Measurements from ENCODE around the gene ARL14EP. TPM values are rescaled to one million over a fixed set of nuclear protein-coding genes. Genes with fewer than 3 reads are reported as not detected.

The ARL14EP gene
- total and polyA plus RNA-seq, 2 donors: 25.4 to 33.7 TPM

- no peak for DNase-seq (ENCODE audit: low read depth in 6 of 9, low spot score in 9 of 9)
- no peaks in the 10 kb centered on the region for H3K27me3 ChIP-seq (ENCODE audit: control insufficient read depth in 2 of 2, insufficient read depth in 1 of 2, low read length in 1 of 2)
- 71% methylated on average over 4 of the region's 4 CpGs for WGBS
- H3K4me3 ChIP-seq (ENCODE audit: low read length in 2 of 2): no peak overlapping the region
- H3K27ac ChIP-seq (ENCODE audit: low read depth in 1 of 2, low read length in 1 of 2): no peak overlapping the region
- no peaks in the 10 kb centered on the region for H3K4me1 ChIP-seq (ENCODE audit: control insufficient read depth in 2 of 2, insufficient read depth in 2 of 2, low read length in 2 of 2)
- no peaks in the 10 kb centered on the region for H3K9me3 ChIP-seq (ENCODE audit: control insufficient read depth in 2 of 2, insufficient read depth in 1 of 2, low read length in 1 of 2)
- H3K36me3 ChIP-seq (ENCODE audit: control insufficient read depth in 2 of 2, insufficient read depth in 2 of 2, low read length in 1 of 2): no peaks in the 10 kb centered on the region
These were observed 31.6 kb upstream of the ARL14EP start for GRCh38 chr11:30291331-30291730.

- no peak for DNase-seq (ENCODE audit: low read depth in 6 of 9, low spot score in 9 of 9)
- no peak overlapping the region for H3K4me3 ChIP-seq (ENCODE audit: low read length in 2 of 2)
- WGBS: 95% methylated on average over 2 of the region's 2 CpGs
- H3K36me3 ChIP-seq (ENCODE audit: control insufficient read depth in 2 of 2, insufficient read depth in 2 of 2, low read length in 1 of 2): no peaks in the 10 kb centered on the region
- no peaks in the 10 kb centered on the region for H3K27me3 ChIP-seq (ENCODE audit: control insufficient read depth in 2 of 2, insufficient read depth in 1 of 2, low read length in 1 of 2)
- no peak overlapping the region for H3K27ac ChIP-seq (ENCODE audit: low read depth in 1 of 2, low read length in 1 of 2)
- no peaks in the 10 kb centered on the region for H3K4me1 ChIP-seq (ENCODE audit: control insufficient read depth in 2 of 2, insufficient read depth in 2 of 2, low read length in 2 of 2)
- H3K9me3 ChIP-seq (ENCODE audit: control insufficient read depth in 2 of 2, insufficient read depth in 1 of 2, low read length in 1 of 2): no peaks in the 10 kb centered on the region
These were observed 30.4 kb upstream of the ARL14EP start for GRCh38 chr11:30292545-30292944.

GRCh38 chr11:30295178-30295885 is 27.6 kb upstream of the ARL14EP start:
- H3K36me3 ChIP-seq (ENCODE audit: control insufficient read depth in 2 of 2, insufficient read depth in 2 of 2, low read length in 1 of 2): no peaks in the 10 kb centered on the region
- H3K4me1 ChIP-seq (ENCODE audit: control insufficient read depth in 2 of 2, insufficient read depth in 2 of 2, low read length in 2 of 2): no peaks in the 10 kb centered on the region
- H3K27me3 ChIP-seq (ENCODE audit: control insufficient read depth in 2 of 2, insufficient read depth in 1 of 2, low read length in 1 of 2): no peaks in the 10 kb centered on the region
- H3K9me3 ChIP-seq (ENCODE audit: control insufficient read depth in 2 of 2, insufficient read depth in 1 of 2, low read length in 1 of 2): no peaks in the 10 kb centered on the region
- 97% methylated on average over 8 of the region's 8 CpGs for WGBS
- H3K27ac ChIP-seq (ENCODE audit: low read depth in 1 of 2, low read length in 1 of 2): no peak overlapping the region
- no peak overlapping the region for H3K4me3 ChIP-seq (ENCODE audit: low read length in 2 of 2)
- DNase-seq (ENCODE audit: low read depth in 6 of 9, low spot score in 9 of 9): no peak

GRCh38 chr11:30304620-30305019 is 18.3 kb upstream of the ARL14EP start:
- DNase-seq (ENCODE audit: low read depth in 6 of 9, low spot score in 9 of 9): no peak
- Histone ChIP-seq H3K36me3 (ENCODE audit: control insufficient read depth in 2 of 2, insufficient read depth in 2 of 2, low read length in 1 of 2) (no peaks in the 10 kb centered on the region), H3K27me3 (ENCODE audit: control insufficient read depth in 2 of 2, insufficient read depth in 1 of 2, low read length in 1 of 2) (no peaks in the 10 kb centered on the region), H3K9me3 (ENCODE audit: control insufficient read depth in 2 of 2, insufficient read depth in 1 of 2, low read length in 1 of 2) (no peaks in the 10 kb centered on the region), H3K4me3 (ENCODE audit: low read length in 2 of 2) (no peak overlapping the region), H3K4me1 (ENCODE audit: control insufficient read depth in 2 of 2, insufficient read depth in 2 of 2, low read length in 2 of 2) (no peaks in the 10 kb centered on the region), H3K27ac (ENCODE audit: low read depth in 1 of 2, low read length in 1 of 2) (no peak overlapping the region)
- WGBS: 98% methylated on average over 1 of the region's 1 CpG

- Histone ChIP-seq H3K4me3 (ENCODE audit: low read length in 2 of 2) (no peak overlapping the region), H3K9me3 (ENCODE audit: control insufficient read depth in 2 of 2, insufficient read depth in 1 of 2, low read length in 1 of 2) (no peaks in the 10 kb centered on the region), H3K27me3 (ENCODE audit: control insufficient read depth in 2 of 2, insufficient read depth in 1 of 2, low read length in 1 of 2) (no peaks in the 10 kb centered on the region), H3K36me3 (ENCODE audit: control insufficient read depth in 2 of 2, insufficient read depth in 2 of 2, low read length in 1 of 2) (no peaks in the 10 kb centered on the region), H3K27ac (ENCODE audit: low read depth in 1 of 2, low read length in 1 of 2) (no peak overlapping the region), H3K4me1 (ENCODE audit: control insufficient read depth in 2 of 2, insufficient read depth in 2 of 2, low read length in 2 of 2) (no peaks in the 10 kb centered on the region)
- no peak for DNase-seq (ENCODE audit: low read depth in 6 of 9, low spot score in 9 of 9)
- 89% methylated on average over 1 of the region's 1 CpG for WGBS
These were observed 12.3 kb upstream of the ARL14EP start for GRCh38 chr11:30310623-30311022.

GRCh38 chr11:30311189-30311588 is 11.7 kb upstream of the ARL14EP start:
- no peak overlapping the region for H3K4me3 ChIP-seq (ENCODE audit: low read length in 2 of 2)
- no peaks in the 10 kb centered on the region for H3K27me3 ChIP-seq (ENCODE audit: control insufficient read depth in 2 of 2, insufficient read depth in 1 of 2, low read length in 1 of 2)
- H3K27ac ChIP-seq (ENCODE audit: low read depth in 1 of 2, low read length in 1 of 2): no peak overlapping the region
- no peak for DNase-seq (ENCODE audit: low read depth in 6 of 9, low spot score in 9 of 9)
- H3K9me3 ChIP-seq (ENCODE audit: control insufficient read depth in 2 of 2, insufficient read depth in 1 of 2, low read length in 1 of 2): no peaks in the 10 kb centered on the region
- no peaks in the 10 kb centered on the region for H3K4me1 ChIP-seq (ENCODE audit: control insufficient read depth in 2 of 2, insufficient read depth in 2 of 2, low read length in 2 of 2)
- WGBS: 48% methylated on average over 2 of the region's 2 CpGs
- no peaks in the 10 kb centered on the region for H3K36me3 ChIP-seq (ENCODE audit: control insufficient read depth in 2 of 2, insufficient read depth in 2 of 2, low read length in 1 of 2)

- Histone ChIP-seq H3K9me3 (ENCODE audit: control insufficient read depth in 2 of 2, insufficient read depth in 1 of 2, low read length in 1 of 2) (no peaks in the 10 kb centered on the region), H3K27me3 (ENCODE audit: control insufficient read depth in 2 of 2, insufficient read depth in 1 of 2, low read length in 1 of 2) (no peaks in the 10 kb centered on the region), H3K27ac (ENCODE audit: low read depth in 1 of 2, low read length in 1 of 2) (no peak overlapping the region), H3K4me1 (ENCODE audit: control insufficient read depth in 2 of 2, insufficient read depth in 2 of 2, low read length in 2 of 2) (no peaks in the 10 kb centered on the region), H3K4me3 (ENCODE audit: low read length in 2 of 2) (no peak overlapping the region), H3K36me3 (ENCODE audit: control insufficient read depth in 2 of 2, insufficient read depth in 2 of 2, low read length in 1 of 2) (no peaks in the 10 kb centered on the region)
- DNase-seq (ENCODE audit: low read depth in 6 of 9, low spot score in 9 of 9): no peak
- WGBS: 95% methylated on average over 1 of the region's 1 CpG
These were observed 10.7 kb upstream of the ARL14EP start for GRCh38 chr11:30312243-30312642.

- Histone ChIP-seq H3K36me3 (ENCODE audit: control insufficient read depth in 2 of 2, insufficient read depth in 2 of 2, low read length in 1 of 2) (no peaks in the 10 kb centered on the region), H3K27me3 (ENCODE audit: control insufficient read depth in 2 of 2, insufficient read depth in 1 of 2, low read length in 1 of 2) (no peaks in the 10 kb centered on the region), H3K27ac (ENCODE audit: low read depth in 1 of 2, low read length in 1 of 2) (no peak overlapping the region), H3K9me3 (ENCODE audit: control insufficient read depth in 2 of 2, insufficient read depth in 1 of 2, low read length in 1 of 2) (no peaks in the 10 kb centered on the region), H3K4me1 (ENCODE audit: control insufficient read depth in 2 of 2, insufficient read depth in 2 of 2, low read length in 2 of 2) (no peaks in the 10 kb centered on the region), H3K4me3 (ENCODE audit: low read length in 2 of 2) (no peak overlapping the region)
- no peak for DNase-seq (ENCODE audit: low read depth in 6 of 9, low spot score in 9 of 9)
- 93% methylated on average over 2 of the region's 2 CpGs for WGBS
These were observed 9.3 kb upstream of the ARL14EP start for GRCh38 chr11:30313580-30313979.

- H3K9me3 ChIP-seq (ENCODE audit: control insufficient read depth in 2 of 2, insufficient read depth in 1 of 2, low read length in 1 of 2): no peaks in the 10 kb centered on the region
- H3K4me1 ChIP-seq (ENCODE audit: control insufficient read depth in 2 of 2, insufficient read depth in 2 of 2, low read length in 2 of 2): no peaks in the 10 kb centered on the region
- DNase-seq (ENCODE audit: low read depth in 6 of 9, low spot score in 9 of 9): no peak
- no peaks in the 10 kb centered on the region for H3K36me3 ChIP-seq (ENCODE audit: control insufficient read depth in 2 of 2, insufficient read depth in 2 of 2, low read length in 1 of 2)
- H3K27ac ChIP-seq (ENCODE audit: low read depth in 1 of 2, low read length in 1 of 2): no peak overlapping the region
- H3K27me3 ChIP-seq (ENCODE audit: control insufficient read depth in 2 of 2, insufficient read depth in 1 of 2, low read length in 1 of 2): no peaks in the 10 kb centered on the region
- no peak overlapping the region for H3K4me3 ChIP-seq (ENCODE audit: low read length in 2 of 2)
These were observed 8.3 kb upstream of the ARL14EP start for GRCh38 chr11:30314625-30315024.

All from thymus (tissue), 11 donors.